ENCODE data around the gene HOXA2.

HOXA2 gene

GRCh38 chr7:27113991-27114769 lies 11.7 kb upstream of the HOXA2 start:
- H3K4me2 ChIP-seq (ENCODE audit: low read length) = no peak overlapping the region
- H2BK15ac ChIP-seq (replicated peaks; ENCODE audit: low read depth) = no peak overlapping the region

DNA sequence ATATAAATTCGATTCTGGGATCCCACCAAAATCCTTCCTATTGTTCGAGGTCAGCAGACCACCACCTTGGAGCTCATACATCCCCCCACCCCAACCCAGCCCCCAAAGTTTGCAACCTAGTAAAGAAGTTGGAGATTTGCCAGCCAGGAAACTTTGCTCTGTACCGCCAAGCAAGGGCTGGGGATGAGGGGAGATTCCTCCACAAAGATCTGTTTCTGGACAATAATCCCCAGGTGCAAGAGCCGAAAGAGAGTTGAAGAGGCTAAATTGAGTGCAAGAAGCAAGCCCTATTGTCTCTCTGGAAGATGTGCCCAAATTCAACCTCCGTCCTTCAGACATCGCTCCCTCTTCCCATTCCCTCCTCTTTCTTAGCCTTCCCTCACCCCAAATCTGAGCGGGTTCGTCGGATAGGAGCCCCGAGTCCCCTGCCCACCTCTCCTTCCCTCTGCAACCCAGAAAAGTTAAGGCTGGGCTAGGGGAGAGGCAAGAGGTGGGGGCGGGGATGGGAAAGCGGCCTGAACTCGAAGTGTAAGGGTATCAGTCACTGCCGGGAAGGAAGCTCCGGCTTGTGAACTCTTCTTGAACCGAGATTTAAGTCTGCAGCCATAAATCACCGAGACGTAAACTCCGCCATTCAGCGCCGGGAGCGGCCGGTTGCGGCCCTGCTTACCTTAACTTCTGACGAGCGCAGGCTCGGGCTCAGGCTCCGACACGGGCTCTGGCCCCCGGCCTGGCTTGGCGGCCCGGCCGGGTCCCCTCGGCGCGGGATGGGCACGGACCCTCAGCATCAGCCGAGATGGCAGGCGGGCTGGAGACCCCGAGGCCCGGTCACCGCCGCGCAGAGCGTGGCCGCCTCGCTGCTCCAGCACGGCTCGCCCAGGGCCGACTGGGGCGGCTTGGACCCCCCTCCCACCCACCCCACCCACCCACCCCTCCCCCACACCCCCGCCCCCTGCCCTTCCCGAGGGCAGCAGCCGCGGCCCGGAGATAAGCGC lies 10.8 kb upstream of the HOXA2 start:
- Histone ChIP-seq H2AK5ac (ENCODE audit: low read length) (no peak overlapping the region), H2BK120ac (ENCODE audit: low read depth, low read length) (no peak overlapping the region), H3K27ac (ENCODE audit: low read depth, low read length) (no peak overlapping the region), H3K23ac (ENCODE audit: low read length) (no peak overlapping the region), H3K4me3 (ENCODE audit: low read length) (no peak overlapping the region), H3K4me2 (ENCODE audit: low read length) (peak overlapping the region; percentile 36), H3K36me3 (ENCODE audit: control insufficient read depth, insufficient read depth, low read length) (no peaks in the 10 kb centered on the region), H3K4me1 (ENCODE audit: control insufficient read depth, low read depth, low read length) (no peaks in the 10 kb centered on the region), H3K4ac (ENCODE audit: low read depth, low read length) (no peak overlapping the region), H3K18ac (ENCODE audit: low read length) (no peak overlapping the region), H3K56ac (ENCODE audit: low read length) (no peak overlapping the region), H4K5ac (ENCODE audit: low read length) (no peak overlapping the region), H3K27me3 (ENCODE audit: insufficient read depth, low read length, poor library complexity) (peaks cover 87% of the 10 kb centered on the region), H3K9ac (ENCODE audit: low read length) (no peak overlapping the region), H2BK15ac (replicated peaks; ENCODE audit: low read depth) (no peak overlapping the region), H4K8ac (ENCODE audit: low read depth, low read length) (no peak overlapping the region), H3K79me1 (ENCODE audit: low read length) (no peaks in the 10 kb centered on the region), H3K79me2 (ENCODE audit: control insufficient read depth, insufficient read depth, low read length) (no peaks in the 10 kb centered on the region), H2BK5ac (ENCODE audit: low read length) (no peak overlapping the region)
- DNase-seq = peak; percentile 78
- WGBS (ENCODE audit: extremely low coverage, insufficient coverage, low lambda C conversion rate) = no CpG with 5 or more reads among the region's 57 CpGs

More at GRCh38 chr7:27113991-27114769, 11.7 kb upstream of the HOXA2 start:
- H4K5ac ChIP-seq (ENCODE audit: low read length) = no peak overlapping the region
- no peaks in the 10 kb centered on the region for H3K79me1 ChIP-seq (ENCODE audit: low read length)
- H2BK5ac ChIP-seq (ENCODE audit: low read length) = no peak overlapping the region
- H3K79me2 ChIP-seq (ENCODE audit: control insufficient read depth, insufficient read depth, low read length) = no peaks in the 10 kb centered on the region
- no peaks in the 10 kb centered on the region for H3K4me1 ChIP-seq (ENCODE audit: control insufficient read depth, low read depth, low read length)
- no peak for DNase-seq
- H3K27ac ChIP-seq (ENCODE audit: low read depth, low read length) = no peak overlapping the region
- no peak overlapping the region for H2AK5ac ChIP-seq (ENCODE audit: low read length)
- no peak overlapping the region for H2BK120ac ChIP-seq (ENCODE audit: low read depth, low read length)
- H3K56ac ChIP-seq (ENCODE audit: low read length) = no peak overlapping the region
- no peak overlapping the region for H3K18ac ChIP-seq (ENCODE audit: low read length)
- no peak overlapping the region for H3K23ac ChIP-seq (ENCODE audit: low read length)
- H4K8ac ChIP-seq (ENCODE audit: low read depth, low read length) = no peak overlapping the region
- no peaks in the 10 kb centered on the region for H3K36me3 ChIP-seq (ENCODE audit: control insufficient read depth, insufficient read depth, low read length)
- H3K9ac ChIP-seq (ENCODE audit: low read length) = no peak overlapping the region
- peaks cover 88% of the 10 kb centered on the region for H3K27me3 ChIP-seq (ENCODE audit: insufficient read depth, low read length, poor library complexity)
- no CpG with 5 or more reads among the region's 26 CpGs for WGBS (ENCODE audit: extremely low coverage, insufficient coverage, low lambda C conversion rate)
- no peak overlapping the region for H3K4me3 ChIP-seq (ENCODE audit: low read length)
- no peak overlapping the region for H3K4ac ChIP-seq (ENCODE audit: low read depth, low read length)

DNA sequence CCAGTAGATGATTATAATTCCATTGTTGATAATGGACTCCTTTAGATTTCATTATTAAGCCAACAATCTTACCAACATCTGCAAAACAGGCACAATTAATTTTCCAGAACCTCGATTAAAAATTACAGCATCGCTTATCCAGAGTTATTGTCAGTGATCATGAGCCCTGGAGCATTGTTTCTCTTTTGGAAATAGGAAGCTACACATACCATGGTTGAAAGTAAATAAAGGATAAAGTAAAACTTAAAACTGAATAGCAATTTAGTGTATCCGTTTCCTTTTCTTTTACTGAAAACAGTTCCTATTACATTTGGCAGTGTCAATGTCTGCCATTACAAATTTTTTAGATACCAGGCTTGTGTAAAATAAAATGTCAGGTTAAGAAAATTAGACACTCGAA lies 9.9 kb upstream of the HOXA2 start:
- Histone ChIP-seq H2BK120ac (ENCODE audit: low read depth, low read length) (no peak overlapping the region), H3K56ac (ENCODE audit: low read length) (no peak overlapping the region), H2BK5ac (ENCODE audit: low read length) (no peak overlapping the region), H3K4me3 (ENCODE audit: low read length) (no peak overlapping the region), H4K5ac (ENCODE audit: low read length) (no peak overlapping the region), H3K4ac (ENCODE audit: low read depth, low read length) (no peak overlapping the region), H3K36me3 (ENCODE audit: control insufficient read depth, insufficient read depth, low read length) (no peaks in the 10 kb centered on the region), H2BK15ac (replicated peaks; ENCODE audit: low read depth) (no peak overlapping the region), H3K4me2 (ENCODE audit: low read length) (no peak overlapping the region), H2AK5ac (ENCODE audit: low read length) (no peak overlapping the region), H3K79me1 (ENCODE audit: low read length) (no peaks in the 10 kb centered on the region), H3K4me1 (ENCODE audit: control insufficient read depth, low read depth, low read length) (no peaks in the 10 kb centered on the region), H3K27me3 (ENCODE audit: insufficient read depth, low read length, poor library complexity) (peaks cover 87% of the 10 kb centered on the region), H3K9ac (ENCODE audit: low read length) (no peak overlapping the region), H4K8ac (ENCODE audit: low read depth, low read length) (no peak overlapping the region), H3K23ac (ENCODE audit: low read length) (no peak overlapping the region), H3K18ac (ENCODE audit: low read length) (no peak overlapping the region), H3K79me2 (ENCODE audit: control insufficient read depth, insufficient read depth, low read length) (no peaks in the 10 kb centered on the region), H3K27ac (ENCODE audit: low read depth, low read length) (no peak overlapping the region)
- no peak for DNase-seq
- WGBS (ENCODE audit: extremely low coverage, insufficient coverage, low lambda C conversion rate) = no CpG with 5 or more reads among the region's 4 CpGs

- no peak overlapping the region for H2BK120ac ChIP-seq (ENCODE audit: low read depth, low read length)
- H3K4me1 ChIP-seq (ENCODE audit: control insufficient read depth, low read depth, low read length) = no peaks in the 10 kb centered on the region
- no peak overlapping the region for H3K9ac ChIP-seq (ENCODE audit: low read length)
- no peak overlapping the region for H4K5ac ChIP-seq (ENCODE audit: low read length)
- no peak overlapping the region for H2BK5ac ChIP-seq (ENCODE audit: low read length)
- no peak overlapping the region for H3K27ac ChIP-seq (ENCODE audit: low read depth, low read length)
- no peak overlapping the region for H3K4me2 ChIP-seq (ENCODE audit: low read length)
- no peak overlapping the region for H2BK15ac ChIP-seq (replicated peaks; ENCODE audit: low read depth)
- H3K23ac ChIP-seq (ENCODE audit: low read length) = no peak overlapping the region
- no peak overlapping the region for H3K4ac ChIP-seq (ENCODE audit: low read depth, low read length)
- H3K18ac ChIP-seq (ENCODE audit: low read length) = no peak overlapping the region
- no peaks in the 10 kb centered on the region for H3K79me1 ChIP-seq (ENCODE audit: low read length)
- no peaks in the 10 kb centered on the region for H3K36me3 ChIP-seq (ENCODE audit: control insufficient read depth, insufficient read depth, low read length)
- H3K27me3 ChIP-seq (ENCODE audit: insufficient read depth, low read length, poor library complexity) = peaks cover 84% of the 10 kb centered on the region
- H3K4me3 ChIP-seq (ENCODE audit: low read length) = no peak overlapping the region
- no peak overlapping the region for H2AK5ac ChIP-seq (ENCODE audit: low read length)
- WGBS (ENCODE audit: extremely low coverage, insufficient coverage, low lambda C conversion rate) = no CpG with 5 or more reads among the region's 4 CpGs
- H4K8ac ChIP-seq (ENCODE audit: low read depth, low read length) = no peak overlapping the region
- H3K56ac ChIP-seq (ENCODE audit: low read length) = no peak overlapping the region
- H3K79me2 ChIP-seq (ENCODE audit: control insufficient read depth, insufficient read depth, low read length) = no peaks in the 10 kb centered on the region
- DNase-seq = no peak
Measured at GRCh38 chr7:27111751-27112277, 9.3 kb upstream of the HOXA2 start.

DNA sequence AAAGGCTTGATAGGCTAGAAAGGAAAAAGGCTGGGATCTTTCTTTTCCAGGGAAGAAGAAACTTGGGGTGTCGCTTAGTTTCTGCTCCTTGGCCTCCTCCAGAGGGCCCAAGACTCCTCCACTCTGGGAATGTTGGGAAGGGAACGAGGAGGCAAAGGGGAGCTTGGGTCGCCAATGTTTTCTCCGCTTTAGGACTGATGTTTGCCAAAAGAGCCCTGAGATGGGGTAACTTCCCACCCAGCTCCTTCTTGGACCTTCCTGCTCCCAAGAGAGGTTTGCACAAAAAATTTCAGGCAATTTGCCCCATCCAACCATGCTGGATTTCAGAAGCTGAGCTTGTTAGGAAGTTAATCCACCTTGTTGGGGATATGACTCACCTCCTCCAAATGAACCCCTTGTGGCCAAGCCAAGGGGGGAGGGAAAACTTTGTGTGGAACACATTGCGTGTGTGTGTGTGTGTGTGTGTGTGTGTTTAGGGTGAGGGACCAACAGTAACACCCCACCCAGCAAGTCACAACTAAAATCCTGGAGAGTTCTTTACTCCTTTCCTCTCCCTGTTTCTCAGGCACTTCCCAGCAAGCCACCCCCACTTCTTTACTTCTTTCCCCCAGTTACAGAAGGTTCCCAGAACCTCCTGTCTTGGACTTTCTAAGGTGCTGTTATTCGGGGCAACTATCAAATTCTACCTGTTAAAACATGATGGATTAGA lies 8.7 kb upstream of the HOXA2 start:
- H3K4me1 ChIP-seq (ENCODE audit: control insufficient read depth, low read depth, low read length) = no peaks in the 10 kb centered on the region
- H3K27ac ChIP-seq (ENCODE audit: low read depth, low read length) = no peak overlapping the region
- no peak overlapping the region for H4K5ac ChIP-seq (ENCODE audit: low read length)
- H3K4me3 ChIP-seq (ENCODE audit: low read length) = no peak overlapping the region
- H3K4ac ChIP-seq (ENCODE audit: low read depth, low read length) = no peak overlapping the region
- H3K79me2 ChIP-seq (ENCODE audit: control insufficient read depth, insufficient read depth, low read length) = no peaks in the 10 kb centered on the region
- H3K79me1 ChIP-seq (ENCODE audit: low read length) = no peaks in the 10 kb centered on the region
- H3K18ac ChIP-seq (ENCODE audit: low read length) = no peak overlapping the region
- no peak overlapping the region for H2BK120ac ChIP-seq (ENCODE audit: low read depth, low read length)
- H2AK5ac ChIP-seq (ENCODE audit: low read length) = no peak overlapping the region
- no CpG with 5 or more reads among the region's 6 CpGs for WGBS (ENCODE audit: extremely low coverage, insufficient coverage, low lambda C conversion rate)
- no peaks in the 10 kb centered on the region for H3K36me3 ChIP-seq (ENCODE audit: control insufficient read depth, insufficient read depth, low read length)
- no peak overlapping the region for H3K56ac ChIP-seq (ENCODE audit: low read length)
- no peak overlapping the region for H3K9ac ChIP-seq (ENCODE audit: low read length)
- H3K4me2 ChIP-seq (ENCODE audit: low read length) = no peak overlapping the region
- no peak overlapping the region for H4K8ac ChIP-seq (ENCODE audit: low read depth, low read length)
- no peak overlapping the region for H2BK5ac ChIP-seq (ENCODE audit: low read length)
- peaks cover 82% of the 10 kb centered on the region for H3K27me3 ChIP-seq (ENCODE audit: insufficient read depth, low read length, poor library complexity)
- no peak overlapping the region for H2BK15ac ChIP-seq (replicated peaks; ENCODE audit: low read depth)
- no peak for DNase-seq
- no peak overlapping the region for H3K23ac ChIP-seq (ENCODE audit: low read length)

Data from mesendoderm (in vitro differentiated cells).